DND-41 (cell line): ENCODE results near the gene NANOS2.

Experiments used
- CTCF ChIP-seq: IDR thresholded peaks from 2 replicates; pipeline ENCODE4 v1.5.1; 2012; ENCODE audit warnings: borderline replicate concordance, low read length, moderate library complexity, mild to moderate bottlenecking; ENCODE audit not compliant: poor library complexity, severe bottlenecking; ENCODE audit errors: extremely low read depth
- EZH2 ChIP-seq: IDR thresholded peaks from 3 replicates; pipeline ENCODE4 v1.6.1; 2012; ENCODE audit warnings: borderline replicate concordance, low read depth, mild to moderate bottlenecking, moderate library complexity, low read length, inconsistent platforms; ENCODE audit not compliant: severe bottlenecking

- TF ChIP-seq CTCF (no peak), EZH2 (no peak)
Observed at GRCh38 chr19:45947926-45948325, 33.3 kb upstream of the NANOS2 start.
